Measurements from ENCODE around the gene FOXP1.

DNA sequence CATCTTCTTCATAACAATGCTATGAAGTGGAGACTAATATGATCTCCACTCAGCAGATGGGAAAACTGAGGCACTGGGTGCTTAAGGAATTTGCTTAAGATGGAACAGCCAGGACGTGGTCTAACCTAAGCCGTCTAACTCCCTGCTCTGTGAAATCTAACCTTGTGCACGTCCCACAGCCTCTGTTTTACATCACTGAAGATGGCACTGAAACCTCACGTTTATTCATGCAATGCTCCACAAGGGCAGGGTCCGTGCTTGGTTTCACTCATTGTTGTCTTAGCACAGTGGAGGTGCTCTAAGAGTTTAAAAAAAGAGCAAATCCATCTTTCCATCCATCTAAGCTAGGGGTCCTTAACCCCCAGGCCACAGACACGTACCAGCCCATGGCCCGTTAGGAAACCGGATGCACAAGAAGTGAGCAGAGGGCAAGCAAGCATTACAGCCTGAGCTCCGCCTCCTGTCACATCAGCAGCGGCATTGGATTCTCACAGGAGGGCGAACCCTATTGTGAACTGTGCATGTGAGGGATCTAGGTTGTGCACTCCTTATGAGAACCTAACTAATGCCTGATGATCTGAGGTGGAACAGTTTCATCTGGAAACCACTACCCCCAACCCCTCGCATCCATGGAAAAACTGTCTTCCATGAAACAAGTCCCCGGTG is 118.0 kb downstream of the FOXP1 start:
- TF ChIP-seq, protein P1, sequence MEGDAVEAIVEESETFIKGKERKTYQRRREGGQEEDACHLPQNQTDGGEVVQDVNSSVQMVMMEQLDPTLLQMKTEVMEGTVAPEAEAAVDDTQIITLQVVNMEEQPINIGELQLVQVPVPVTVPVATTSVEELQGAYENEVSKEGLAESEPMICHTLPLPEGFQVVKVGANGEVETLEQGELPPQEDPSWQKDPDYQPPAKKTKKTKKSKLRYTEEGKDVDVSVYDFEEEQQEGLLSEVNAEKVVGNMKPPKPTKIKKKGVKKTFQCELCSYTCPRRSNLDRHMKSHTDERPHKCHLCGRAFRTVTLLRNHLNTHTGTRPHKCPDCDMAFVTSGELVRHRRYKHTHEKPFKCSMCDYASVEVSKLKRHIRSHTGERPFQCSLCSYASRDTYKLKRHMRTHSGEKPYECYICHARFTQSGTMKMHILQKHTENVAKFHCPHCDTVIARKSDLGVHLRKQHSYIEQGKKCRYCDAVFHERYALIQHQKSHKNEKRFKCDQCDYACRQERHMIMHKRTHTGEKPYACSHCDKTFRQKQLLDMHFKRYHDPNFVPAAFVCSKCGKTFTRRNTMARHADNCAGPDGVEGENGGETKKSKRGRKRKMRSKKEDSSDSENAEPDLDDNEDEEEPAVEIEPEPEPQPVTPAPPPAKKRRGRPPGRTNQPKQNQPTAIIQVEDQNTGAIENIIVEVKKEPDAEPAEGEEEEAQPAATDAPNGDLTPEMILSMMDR (IDR thresholded peaks at IDR 0.05; ENCODE audit: insufficient read depth, low read depth, low read length) = no peak
- no peak for TF ChIP-seq EZH2 (IDR thresholded peaks at IDR 0.05; ENCODE audit: insufficient read depth, low read length)

All from astrocyte (in vitro differentiated cells and primary cell).